ENCODE measurements around the gene SNX5. TPM values are rescaled to one million over a fixed set of nuclear protein-coding genes. Genes with fewer than 3 reads are reported as not detected.
"Not testable (repeated sequence)": the region's sequence is repeated elsewhere in the genome, so short reads cannot be mapped to it uniquely, and the experiment has no call there.

Gene SNX5
- total RNA-seq, 1 donor from 2014 or later: 97.3 TPM

DNA sequence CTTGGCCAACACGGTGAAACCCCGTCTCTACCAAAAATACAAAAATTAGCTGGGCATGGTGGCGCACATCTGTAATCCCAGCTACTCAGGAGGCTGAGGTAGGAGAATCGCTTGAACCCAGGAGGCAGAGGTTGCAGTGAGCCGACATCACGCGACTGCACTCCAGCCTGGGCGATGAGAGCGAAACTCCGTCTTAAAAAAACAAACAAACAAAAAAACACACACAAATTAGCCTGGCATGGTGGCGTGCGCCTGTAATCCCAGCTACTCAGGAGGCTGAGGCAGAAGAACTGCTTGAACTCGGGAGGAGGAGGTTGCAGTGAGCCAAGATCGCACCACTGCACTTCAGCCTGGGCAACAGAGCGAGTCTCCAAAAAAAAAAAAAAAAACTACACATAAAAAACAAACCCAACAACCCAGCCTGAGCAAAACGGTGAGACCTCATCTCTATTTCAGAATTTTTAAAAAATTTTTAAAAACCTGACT is 8.2 kb downstream of the SNX5 start:
- DNase-seq: not testable (repeated sequence)

DNA sequence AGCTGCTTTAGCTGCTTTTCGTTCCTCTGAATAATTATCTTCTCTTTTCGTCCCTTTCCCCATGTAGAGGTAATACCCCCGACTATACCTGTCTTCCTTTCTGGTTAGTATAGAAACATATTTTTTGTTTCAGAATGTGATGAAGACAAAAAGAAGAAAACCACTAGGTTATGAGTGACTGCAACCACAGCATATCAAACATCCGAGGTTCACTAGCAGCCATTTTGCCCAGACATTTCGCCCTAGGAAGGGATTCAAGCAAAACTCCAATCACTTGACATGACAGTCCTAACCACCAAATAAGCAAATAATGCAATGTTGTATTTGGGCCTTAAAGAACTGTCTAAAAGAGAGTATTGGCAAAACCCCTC is 9.4 kb downstream of the SNX5 start:
- no peak for DNase-seq

DNA sequence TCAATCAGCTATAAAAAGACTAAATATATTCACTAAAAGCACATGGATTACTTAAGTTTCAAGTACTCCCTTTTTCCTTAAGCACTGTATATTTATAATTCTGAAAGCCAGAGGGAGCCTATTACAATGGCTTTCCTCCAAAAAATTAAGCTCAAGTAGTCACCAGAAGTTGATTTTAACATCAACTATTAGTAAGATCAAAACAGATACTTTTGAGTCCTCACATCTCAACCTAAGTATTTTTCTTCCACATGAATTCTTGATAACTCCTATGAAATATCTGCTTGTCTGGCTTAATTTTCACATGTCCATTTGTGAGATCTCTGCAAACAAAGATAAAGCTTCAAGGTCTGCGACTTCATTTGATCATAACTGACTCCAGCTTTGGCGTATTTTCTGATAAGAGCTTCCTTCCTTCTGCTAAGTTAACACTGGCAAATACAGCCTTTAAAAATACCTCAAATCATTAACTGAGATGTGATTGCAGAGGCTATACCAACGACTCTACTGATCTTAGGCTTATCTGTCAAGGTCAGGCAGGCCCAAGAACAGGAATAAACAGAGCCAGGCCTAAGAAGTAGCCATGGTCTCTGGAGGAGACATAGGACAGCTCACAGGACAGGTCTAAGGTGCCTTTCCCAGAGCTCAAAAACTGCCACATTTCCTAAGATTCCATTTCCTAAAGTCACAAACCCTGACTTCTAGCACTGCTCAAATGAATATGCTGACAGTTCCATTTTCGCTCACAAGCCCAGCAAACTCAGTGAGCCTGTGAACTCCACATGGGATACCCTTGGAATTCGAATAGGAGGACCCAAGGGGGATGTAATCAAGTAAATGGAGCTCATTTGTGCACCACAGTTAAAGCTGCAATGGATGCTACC is 10.0 kb downstream of the SNX5 start:
- DNase-seq: peak; percentile 41

DNA sequence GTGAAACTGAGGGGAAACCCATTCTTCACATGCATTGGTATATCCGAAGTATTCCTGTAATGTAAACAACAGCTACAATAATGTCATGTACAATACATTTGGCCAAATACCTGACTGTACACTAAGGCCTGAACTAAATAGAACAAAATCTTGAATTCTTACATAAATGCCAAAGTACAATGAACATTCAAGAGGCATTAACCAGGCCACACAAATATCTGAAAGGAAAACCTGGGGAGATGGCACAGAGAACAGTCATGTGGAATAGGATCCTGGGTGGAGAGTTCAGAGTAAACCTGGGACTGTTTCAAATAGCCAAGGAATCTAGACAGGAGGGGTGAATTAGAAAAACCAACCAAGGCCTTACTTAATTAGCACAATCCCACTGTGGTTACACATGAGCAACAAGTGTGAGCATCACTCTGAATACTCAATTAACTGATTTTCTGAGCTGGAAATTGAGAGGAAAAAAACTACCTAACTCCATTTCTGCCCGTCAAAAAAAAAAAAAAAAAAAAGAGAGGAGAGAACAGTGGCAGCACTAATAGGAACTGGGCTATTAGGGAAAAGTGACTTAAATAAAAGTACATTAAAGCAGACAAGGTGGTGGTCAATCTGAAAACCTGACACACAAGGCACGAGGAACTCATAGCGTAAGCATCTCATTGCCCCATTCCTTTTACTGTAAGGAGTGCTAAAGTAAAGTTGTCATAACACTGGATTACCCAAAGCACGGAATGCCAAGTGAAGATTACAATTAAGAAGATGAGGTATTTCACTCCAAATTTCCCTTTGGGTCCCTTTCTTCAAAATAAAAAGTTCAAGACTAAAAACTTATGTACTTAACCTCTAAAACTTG is 10.9 kb downstream of the SNX5 start:
- no peak for DNase-seq

DNA sequence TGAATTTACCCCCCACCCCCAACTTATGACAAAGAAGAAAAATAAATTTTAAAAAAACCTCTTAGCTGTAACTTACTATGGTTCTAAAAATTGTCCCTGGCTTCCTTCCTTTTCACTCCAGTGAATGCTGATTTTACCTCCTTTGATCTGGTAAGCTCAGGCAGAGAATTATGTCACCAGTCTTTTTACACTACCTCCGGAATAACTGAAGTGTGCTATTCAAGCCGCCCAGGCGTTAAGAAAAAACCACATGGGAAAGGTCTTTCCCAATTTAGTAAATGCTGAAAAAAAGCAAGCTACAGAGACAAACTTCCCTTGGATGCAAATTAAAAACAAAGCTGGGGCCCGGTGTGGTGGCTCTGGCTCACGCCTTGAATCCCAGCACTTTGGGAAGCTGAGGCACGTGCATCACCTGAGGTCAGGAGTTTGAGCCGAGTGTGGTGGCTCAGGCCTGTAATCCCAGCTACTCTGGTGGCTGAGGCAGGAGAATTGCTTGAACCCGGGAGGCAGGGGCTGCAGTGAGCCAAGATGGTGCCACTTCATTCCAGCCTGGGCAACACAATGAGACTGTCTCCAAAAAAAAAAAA is 12.4 kb downstream of the SNX5 start:
- no peak for DNase-seq

DNA sequence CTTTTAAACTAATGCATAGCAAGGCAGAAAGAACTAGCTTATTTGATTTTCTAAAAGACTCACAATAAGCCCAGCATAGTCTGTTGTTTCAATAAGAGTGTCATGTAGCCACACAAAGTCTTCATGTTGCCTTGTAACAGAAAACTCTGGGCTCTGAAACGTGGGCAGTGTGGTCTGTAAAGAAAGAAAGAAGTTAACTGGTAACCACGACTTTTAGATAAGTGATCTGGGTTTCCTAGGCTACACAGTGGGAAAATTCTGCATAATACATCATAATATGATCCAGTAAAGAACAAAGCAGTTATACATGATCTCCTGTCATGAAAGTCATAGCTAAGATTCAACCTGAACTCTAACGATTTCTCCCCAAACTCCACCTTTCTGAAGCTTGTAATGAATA is 13.3 kb downstream of the SNX5 start:
- no peak for DNase-seq

DNA sequence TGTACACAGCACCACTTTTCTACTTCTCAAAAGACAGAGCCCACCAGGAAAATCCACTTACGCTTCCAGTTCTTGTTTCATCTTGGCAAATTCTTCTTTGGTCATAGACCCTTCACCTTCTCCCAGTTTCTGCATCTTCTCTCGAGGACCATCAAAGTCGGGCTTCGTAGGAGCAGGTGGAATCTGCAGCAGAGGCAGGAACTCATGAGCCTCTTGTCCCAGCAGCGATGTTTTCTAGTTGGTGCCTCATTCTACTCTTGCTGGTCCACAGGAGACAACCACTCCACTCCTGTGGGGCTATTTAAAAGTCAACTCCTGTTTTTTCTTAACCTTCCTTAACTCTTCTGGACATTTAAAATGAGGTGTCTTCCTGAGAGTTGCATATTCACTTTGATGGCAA is 14.7 kb downstream of the SNX5 start:
- DNase-seq: no peak

DNA sequence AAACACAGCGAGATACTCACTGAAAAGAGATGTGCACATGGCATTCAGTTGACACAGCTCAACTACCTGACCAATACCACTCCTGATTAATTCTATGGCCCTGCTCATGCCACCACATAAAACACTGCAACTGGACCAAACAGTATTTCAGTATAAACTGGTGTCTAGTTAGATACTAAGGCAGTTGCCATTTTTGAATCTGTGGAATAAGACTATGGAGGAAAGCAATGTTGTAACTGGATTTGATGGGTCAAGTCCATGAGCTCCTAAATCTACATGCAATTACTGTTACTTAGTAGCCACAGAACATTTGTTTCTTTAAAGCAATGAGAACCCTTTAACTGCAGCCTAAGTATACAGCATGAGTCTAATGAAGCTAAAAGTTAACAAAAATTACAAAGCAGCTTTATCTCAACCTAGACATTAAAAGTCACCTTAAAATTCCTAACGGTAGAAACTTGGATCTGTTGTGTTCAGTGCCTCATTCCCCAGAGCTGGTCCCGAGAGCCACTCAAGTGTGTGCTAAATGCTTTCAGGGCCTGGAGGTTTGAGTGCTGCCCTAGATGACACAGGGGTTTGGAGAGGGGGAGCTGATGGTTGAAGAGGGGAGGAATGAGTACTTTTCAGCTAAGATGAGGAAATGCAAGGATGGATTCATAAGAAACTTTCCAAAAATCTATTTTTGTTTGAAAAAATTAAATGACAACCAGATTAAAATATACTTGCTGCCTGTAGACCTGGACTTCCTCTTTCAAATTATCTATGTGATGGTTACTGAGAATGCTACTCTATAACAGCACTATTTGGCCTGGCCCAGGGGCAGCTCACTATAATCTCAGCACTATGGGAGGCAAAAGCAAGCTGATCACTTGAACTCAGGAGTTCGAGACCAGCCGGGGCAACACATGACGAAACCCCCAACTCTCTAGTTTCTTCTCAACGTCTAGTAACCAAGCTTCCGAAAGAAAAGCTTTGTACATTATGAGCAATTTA is 15.6 kb downstream of the SNX5 start:
- DNase-seq: no peak

DNA sequence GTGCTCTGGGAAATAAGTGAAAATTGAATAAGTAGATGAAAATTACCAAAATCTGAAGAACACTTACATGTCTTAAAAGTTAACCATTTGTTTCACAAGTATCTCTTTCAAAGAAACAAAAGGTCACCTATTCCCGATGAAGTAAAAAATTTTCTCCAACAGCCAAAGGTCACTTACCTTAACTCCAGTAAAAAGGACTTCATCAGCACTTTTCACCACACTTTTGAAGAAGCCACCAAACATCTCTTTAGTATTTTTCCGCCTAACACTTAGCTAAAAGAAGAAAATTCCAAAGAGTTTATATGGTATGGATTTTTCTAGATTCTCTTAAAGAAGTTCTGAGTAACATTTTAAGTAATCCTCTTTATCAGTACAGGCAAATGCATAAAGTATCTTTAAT is 17.3 kb downstream of the SNX5 start:
- DNase-seq: no peak

DNA sequence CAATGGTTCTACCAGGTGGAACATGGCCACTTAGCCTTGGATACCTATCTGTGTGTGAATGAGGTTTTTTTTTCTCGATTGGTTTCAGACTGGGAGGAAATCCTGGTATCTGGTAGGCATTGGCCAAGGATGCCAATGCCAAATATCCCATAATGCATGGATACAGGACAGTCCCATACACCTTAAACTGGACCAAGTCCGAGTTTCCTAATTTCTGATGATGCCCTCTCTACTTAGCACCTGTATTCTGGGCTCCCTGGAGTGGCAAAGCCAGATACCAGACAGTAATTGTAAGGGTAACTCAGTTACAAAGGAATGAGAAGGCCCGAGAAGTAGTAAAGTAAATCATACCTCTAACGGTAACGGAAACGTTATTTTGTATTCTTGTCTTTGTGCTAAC is 17.9 kb downstream of the SNX5 start:
- DNase-seq: no peak

DNA sequence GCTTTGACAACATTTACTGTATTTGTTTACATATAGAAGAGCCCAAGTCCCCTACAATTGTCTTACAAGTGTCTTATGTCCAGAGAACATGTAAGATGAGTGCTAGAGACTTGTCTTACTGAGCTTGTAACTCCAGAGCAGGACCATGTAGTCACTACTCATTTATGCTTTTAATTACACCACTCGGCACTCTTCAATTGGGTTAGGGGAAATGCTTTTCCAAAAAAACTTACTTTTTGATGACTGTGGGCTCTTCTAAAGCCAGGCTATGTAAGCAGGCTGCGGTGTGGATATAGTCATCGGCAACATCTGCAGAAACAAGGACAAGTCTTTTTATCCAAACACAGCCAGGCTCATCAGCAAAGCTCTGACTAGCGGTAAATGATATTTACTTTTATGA is 18.7 kb downstream of the SNX5 start:
- DNase-seq: no peak

DNA sequence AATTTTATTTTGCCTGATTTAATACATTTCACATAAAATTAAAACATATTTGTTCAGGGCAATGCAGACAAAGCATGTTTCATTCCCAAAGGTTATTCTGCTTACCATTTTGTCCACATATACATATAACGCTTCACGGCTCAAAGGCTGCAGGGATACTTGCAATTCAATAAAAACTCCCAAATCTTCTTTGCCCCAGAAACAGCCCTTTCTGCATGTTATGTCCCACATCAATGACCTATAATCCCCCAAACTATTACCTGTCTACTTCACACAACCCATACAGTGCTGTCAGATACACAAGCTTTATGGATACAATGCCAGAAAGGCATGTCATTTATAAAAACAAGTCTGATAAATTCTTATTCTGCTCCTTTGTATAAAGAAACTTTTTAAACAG is 20.2 kb downstream of the SNX5 start:
- DNase-seq: no peak

DNA sequence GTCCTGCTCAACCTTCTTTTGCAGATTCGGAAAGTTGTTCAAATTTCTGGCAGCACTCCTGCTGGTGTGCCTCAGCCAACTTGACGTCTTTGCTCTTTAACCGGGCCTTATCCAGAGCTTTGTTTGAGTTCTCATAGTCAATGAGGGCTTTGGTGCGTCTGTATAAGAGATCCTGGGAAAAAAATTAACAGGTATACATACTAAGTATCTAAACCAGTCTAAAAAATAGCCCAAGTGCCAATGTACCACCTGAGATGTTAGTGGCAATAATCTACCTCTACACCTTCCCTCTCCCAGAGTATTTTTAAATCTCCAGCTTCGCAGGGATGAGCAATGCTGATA is 21.1 kb downstream of the SNX5 start:
- no peak for DNase-seq

DNA sequence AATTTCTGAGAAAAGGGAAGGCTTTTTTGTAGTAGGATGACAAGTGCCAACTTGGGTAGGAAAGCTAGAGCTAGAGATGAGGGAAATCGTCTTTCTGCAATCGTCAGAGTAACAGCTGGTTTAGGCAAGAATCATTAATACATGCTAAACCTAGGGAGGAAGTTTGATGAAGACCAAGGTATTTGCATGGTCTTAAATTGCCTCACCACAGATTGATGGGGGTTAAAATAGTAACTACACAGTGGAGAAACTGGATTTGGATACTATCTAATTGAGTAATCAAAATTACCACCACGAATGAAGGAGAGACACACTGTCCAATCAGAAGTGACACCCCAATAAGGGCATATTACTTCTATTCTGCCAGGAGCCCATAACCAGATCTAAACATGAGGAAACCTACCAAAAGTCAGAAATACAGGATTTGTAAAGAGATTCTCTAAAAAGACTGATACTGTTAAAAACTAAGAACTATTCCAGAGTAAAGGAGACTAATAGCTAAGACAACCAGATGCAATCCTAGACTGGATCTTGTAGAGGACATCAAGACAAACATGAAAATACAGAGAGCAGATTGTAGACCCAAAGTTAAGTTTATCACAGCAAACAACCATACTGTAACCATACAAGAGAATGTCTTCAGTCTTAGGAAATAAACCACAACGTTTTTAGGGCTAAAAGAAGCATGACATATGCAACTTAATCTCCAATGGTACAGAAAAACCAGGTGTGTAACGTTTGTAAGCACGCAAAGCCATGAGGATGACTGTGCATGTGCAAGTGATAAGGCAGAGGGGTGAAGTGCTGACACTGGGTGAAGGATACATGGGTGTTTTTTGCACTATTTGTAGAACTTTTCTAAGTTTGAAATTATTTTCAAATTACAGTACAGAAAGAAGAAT is 21.8 kb downstream of the SNX5 start:
- DNase-seq: no peak

DNA sequence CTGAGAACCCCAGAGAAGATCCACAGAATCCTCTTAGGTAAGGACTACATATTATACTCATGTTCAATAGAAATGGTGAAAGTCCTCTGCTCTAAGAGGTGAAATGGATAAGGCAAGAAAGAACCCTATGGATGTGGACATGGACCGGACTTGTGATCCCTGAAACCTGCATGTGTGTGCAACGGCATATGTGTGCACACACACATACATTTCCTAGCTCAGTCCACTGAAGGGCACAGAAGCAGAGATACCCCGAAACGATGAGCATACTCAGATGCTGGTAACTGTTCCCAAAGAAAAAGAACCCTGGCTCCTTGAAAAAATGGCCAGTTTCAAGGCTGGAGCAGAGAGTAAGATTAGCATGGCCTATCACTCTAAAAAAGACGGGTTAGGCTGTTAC is 22.6 kb downstream of the SNX5 start:
- no peak for DNase-seq

DNA sequence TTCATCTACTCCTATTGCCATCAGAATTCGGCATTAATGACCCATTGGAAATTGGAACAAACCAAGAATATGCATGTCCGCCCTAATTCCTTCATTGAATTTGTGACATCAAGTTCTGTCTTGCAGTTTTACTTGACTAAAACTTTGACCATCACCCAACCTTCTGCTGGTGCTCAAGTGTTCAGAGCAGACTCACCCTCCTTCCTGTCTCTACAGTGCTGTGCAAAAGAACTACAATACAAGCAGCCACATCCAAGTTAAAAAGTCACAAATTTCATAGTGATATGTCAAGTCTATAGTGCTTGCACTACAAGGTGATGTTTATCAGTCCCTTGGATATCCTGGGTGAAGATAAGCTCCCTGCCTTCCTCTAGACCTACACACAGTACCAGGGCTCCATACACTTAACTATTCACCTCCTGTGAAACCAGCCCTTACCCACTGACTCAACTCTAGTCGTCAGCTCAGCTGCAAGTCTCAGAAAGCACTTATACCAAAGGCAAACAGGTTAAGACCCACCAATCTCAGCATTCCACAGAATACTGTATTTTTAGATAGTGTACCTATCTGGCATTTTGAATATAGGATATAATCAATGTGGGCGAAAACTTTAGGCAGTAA is 23.6 kb downstream of the SNX5 start:
- DNase-seq: no peak

DNA sequence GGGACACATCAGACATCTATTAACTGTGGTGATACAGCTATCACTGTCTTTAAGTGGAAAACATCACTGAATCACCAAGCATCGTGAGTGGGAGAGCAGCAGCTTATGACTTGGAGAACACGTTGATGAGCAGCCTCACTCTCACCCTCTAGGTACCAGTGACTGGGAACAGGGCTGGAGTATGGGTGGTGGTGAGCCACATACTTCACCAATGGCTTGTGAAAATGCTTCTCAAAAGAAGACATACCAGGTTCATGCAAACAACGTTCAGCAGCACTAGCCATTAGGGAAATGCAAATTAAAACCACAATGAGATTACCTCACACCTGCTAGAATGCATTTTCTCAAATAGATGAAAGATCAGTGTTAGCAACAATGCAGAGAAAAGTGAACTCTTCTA is 25.3 kb downstream of the SNX5 start:
- no peak for DNase-seq

DNA sequence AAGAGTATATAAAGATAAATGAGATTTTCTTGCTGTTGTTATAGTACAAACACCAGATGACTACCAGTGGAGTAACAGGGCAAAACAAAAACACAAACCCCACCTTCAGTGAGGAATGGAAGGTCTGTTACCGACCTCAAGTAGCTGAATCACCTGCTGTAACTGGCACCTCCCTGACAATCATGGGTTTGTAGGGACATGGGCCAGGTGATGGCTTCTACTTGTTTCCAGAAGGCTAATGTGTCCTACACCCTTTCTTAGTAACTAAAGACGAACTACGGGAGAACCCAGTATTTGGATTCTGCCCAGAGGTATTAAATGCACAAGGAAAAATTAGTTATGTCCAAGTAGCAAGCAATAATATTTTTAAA is 26.8 kb downstream of the SNX5 start:
- no peak for DNase-seq

DNA sequence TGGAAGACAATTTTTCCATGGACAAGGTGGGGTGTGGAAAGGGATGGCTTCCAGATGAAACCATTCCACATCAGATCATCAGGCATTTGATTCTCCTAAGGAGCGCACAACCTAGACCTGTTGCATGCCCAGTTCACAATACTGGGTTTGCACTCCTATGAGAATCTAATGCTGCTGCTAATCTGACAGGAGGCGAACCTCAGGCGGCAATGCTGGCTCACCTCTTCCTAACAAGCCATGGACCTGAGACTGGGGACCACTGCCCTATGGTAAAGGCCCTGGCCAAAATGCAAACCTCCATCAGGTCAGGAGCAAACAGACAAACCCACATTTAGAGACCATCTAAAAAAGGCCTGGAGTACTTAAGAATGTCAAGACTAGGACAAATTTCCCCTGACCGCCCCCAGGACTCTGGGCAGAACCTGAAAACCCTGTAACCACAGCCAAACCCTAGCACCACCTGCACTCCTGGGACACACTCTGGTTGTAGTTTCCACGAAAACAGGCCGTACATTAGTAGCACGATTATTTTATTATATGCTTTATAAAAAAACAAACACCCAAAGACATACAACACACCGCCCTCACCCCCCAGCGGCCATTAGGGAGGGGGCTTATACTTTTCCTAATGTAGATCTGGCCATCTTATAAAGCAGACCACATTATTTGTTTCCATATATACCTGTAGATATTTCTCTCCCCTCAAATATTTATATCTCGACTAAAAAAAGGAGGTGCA is 27.3 kb downstream of the SNX5 start:
- DNase-seq: no peak
